GM21825 (cell line): ENCODE measurements around the gene ZNF831.

Experiments
- ATAC-seq: cut with Tn5 transposase; IDR thresholded peaks from one replicate; pipeline ENCODE4 v1.9.1; 2021; ENCODE audit warnings: mild to moderate bottlenecking, moderate library complexity; ENCODE audit not compliant: unreplicated experiment

The ZNF831 gene

GRCh38 chr20:59207742-59208357 is 44.2 kb downstream of the ZNF831 start:
- ATAC-seq: no peak

- no peak for ATAC-seq
These were observed 46.6 kb downstream of the ZNF831 start for GRCh38 chr20:59210186-59210585.

- no peak for ATAC-seq
These were observed 47.7 kb downstream of the ZNF831 start for GRCh38 chr20:59211208-59211765.

GRCh38 chr20:59214073-59214472 is 50.5 kb downstream of the ZNF831 start:
- no peak for ATAC-seq

- ATAC-seq: no peak
These were observed 51.3 kb downstream of the ZNF831 start for GRCh38 chr20:59214606-59215547.

GRCh38 chr20:59217173-59217572 is 53.6 kb downstream of the ZNF831 start:
- no peak for ATAC-seq

GRCh38 chr20:59217794-59218280 is 54.2 kb downstream of the ZNF831 start:
- no peak for ATAC-seq

- no peak for ATAC-seq
These were observed 55.6 kb downstream of the ZNF831 start for GRCh38 chr20:59219211-59219610.

- ATAC-seq: no peak
These were observed 56.5 kb downstream of the ZNF831 start for GRCh38 chr20:59220161-59220560.

GRCh38 chr20:59221049-59221706 is 57.6 kb downstream of the ZNF831 start:
- ATAC-seq: no peak

GRCh38 chr20:59221707-59222252 is 58.2 kb downstream of the ZNF831 start:
- no peak for ATAC-seq

- ATAC-seq: peak; percentile 85
These were observed 58.9 kb downstream of the ZNF831 start for GRCh38 chr20:59222253-59223181.

GRCh38 chr20:59223182-59223601 is 59.6 kb downstream of the ZNF831 start:
- no peak for ATAC-seq

- ATAC-seq: no peak
These were observed 60.1 kb downstream of the ZNF831 start for GRCh38 chr20:59223750-59224149.

- ATAC-seq: no peak
These were observed 60.6 kb downstream of the ZNF831 start for GRCh38 chr20:59224236-59224635.

GRCh38 chr20:59230385-59230784 is 66.8 kb downstream of the ZNF831 start:
- ATAC-seq: no peak

GRCh38 chr20:59231124-59231804 is 67.6 kb downstream of the ZNF831 start:
- ATAC-seq: no peak

- ATAC-seq: no peak
These were observed 69.0 kb downstream of the ZNF831 start for GRCh38 chr20:59232618-59233017.

- ATAC-seq: no peak
These were observed 71.6 kb downstream of the ZNF831 start for GRCh38 chr20:59235226-59235625.
